ENCODE results near the gene SLC4A2. TPM values are rescaled to one million over a fixed set of nuclear protein-coding genes. Genes with fewer than 3 reads are reported as not detected.

SLC4A2 gene
- total and polyA plus RNA-seq, 2 of the 8 experiments (the other 6 are each of a cell fraction or from before 2014, with no cell fraction given), result 72.6 to 147 TPM

- TF ChIP-seq ATF2 (IDR thresholded peaks at IDR 0.05; ENCODE audit: low read length) (no peak), CREB1 (IDR thresholded peaks at IDR 0.05) (no peak), RXRA (IDR thresholded peaks at IDR 0.05; ENCODE audit: insufficient read depth, low read depth, low read length) (no peak), POLR2AphosphoS5 (IDR thresholded peaks at IDR 0.05; ENCODE audit: low read depth, low read length) (no peak), HDAC6 (IDR thresholded peaks at IDR 0.05; ENCODE audit: low read depth, low read length) (no peak), POU5F1 (IDR thresholded peaks at IDR 0.05; ENCODE audit: low read depth, low read length) (no peak), KDM4A (IDR thresholded peaks at IDR 0.05; ENCODE audit: low read depth, low read length, severe bottlenecking) (no peak), SP2 (IDR thresholded peaks at IDR 0.05; ENCODE audit: low read length) (no peak), PHF8 (conservative IDR thresholded peaks at IDR 0.05; ENCODE audit: low read depth, low read length) (no peak)
Measured at GRCh38 chr7:151043959-151044358, 15.4 kb upstream of the SLC4A2 start (continued).

Data from H1 (cell line).